Endodermal cell (in vitro differentiated cells): ENCODE results near the gene SLC29A4. TPM values are rescaled to one million over a fixed set of nuclear protein-coding genes. Genes with fewer than 3 reads are reported as not detected.
"Not testable (repeated sequence)": the region's sequence is repeated elsewhere in the genome, so short reads cannot be mapped to it uniquely, and the experiment has no call there.

Source experiments
- DNase-seq: peaks from one replicate; pipeline ENCODE4 v3.0.0-alpha.2; 2017
- H3K27ac ChIP-seq: 2 replicates; pipeline ENCODE4 v1.5.1; 2013; ENCODE audit warnings: mild to moderate bottlenecking, low read depth, low read length, moderate library complexity
- H3K27me3 ChIP-seq: 2 replicates; pipeline ENCODE4 v1.6.1; 2013; ENCODE audit warnings: mild to moderate bottlenecking, low read length, moderate library complexity; ENCODE audit not compliant: insufficient read depth, control insufficient read depth, poor library complexity, severe bottlenecking
- H3K36me3 ChIP-seq: 2 replicates; pipeline ENCODE4 v1.7.0; 2013; ENCODE audit warnings: mild to moderate bottlenecking, low read length, moderate library complexity; ENCODE audit not compliant: control insufficient read depth, insufficient read depth
- H3K4me1 ChIP-seq: one replicate; pipeline ENCODE4 v1.7.0; 2013; ENCODE audit warnings: low read length; ENCODE audit not compliant: control insufficient read depth, insufficient read depth
- H3K4me3 ChIP-seq: 2 replicates; pipeline ENCODE4 v1.5.1; 2013; ENCODE audit warnings: mild to moderate bottlenecking, low read length, moderate library complexity
- H3K9ac ChIP-seq: 2 replicates; pipeline ENCODE4 v1.6.1; 2013; ENCODE audit warnings: mild to moderate bottlenecking, low read length, moderate library complexity; ENCODE audit not compliant: poor library complexity, severe bottlenecking; ENCODE audit errors: extremely low read depth
- H3K9me3 ChIP-seq: 2 replicates; pipeline ENCODE4 v1.6.1; 2013; ENCODE audit warnings: mild to moderate bottlenecking, low read length, moderate library complexity; ENCODE audit not compliant: control insufficient read depth
- H3K27ac Mint-ChIP-seq: 2 replicates; pipeline ENCODE4 v1.8.0; 2020; ENCODE audit warnings: mixed read lengths
- H3K27me3 Mint-ChIP-seq: 2 replicates; pipeline ENCODE4 v1.8.0; 2021; ENCODE audit warnings: mild to moderate bottlenecking, mixed read lengths; ENCODE audit not compliant: insufficient read depth
- H3K36me3 Mint-ChIP-seq: 2 replicates; pipeline ENCODE4 v1.8.0; 2020; ENCODE audit warnings: low read depth, mixed read lengths
- H3K4me1 Mint-ChIP-seq: 2 replicates; pipeline ENCODE4 v1.8.0; 2020; ENCODE audit warnings: mixed read lengths
- H3K4me3 Mint-ChIP-seq: 2 replicates; pipeline ENCODE4 v1.8.0; 2020; ENCODE audit warnings: mild to moderate bottlenecking, moderate library complexity, mixed read lengths
- H3K9me3 Mint-ChIP-seq: 2 replicates; pipeline ENCODE4 v1.8.0; 2020; ENCODE audit warnings: mild to moderate bottlenecking, mixed read lengths
- CTCF ChIP-seq: fragments of 200-600 bp; sonication (generic); conservative IDR thresholded peaks from 2 replicates; pipeline ENCODE4 v1.5.0; 2021; ENCODE audit warnings: antibody characterized with exemption, mild to moderate bottlenecking
- WGBS, 2 experiments: methylation state at CpG; one replicate each; pipeline versions ENCODE4 v1.1.5 to v1.1.7; 2013; ENCODE audit warnings: missing lambda C conversion rate in 2 of 2, mixed read lengths in 1 of 2; ENCODE audit not compliant: insufficient coverage in 1 of 2, insufficient read length in 1 of 2; 5-methylcytosine and 5-hydroxymethylcytosine counted together
- total RNA-seq, 2 donors: library from RNA; stranded (reverse); fragmentation: NEBNext Ultra II Directional in 1 of 2; extraction: Animal tissue kit (Norgen Biotek cat#: 25700) in 1 of 2; gene quantifications; 2 replicates in 1 of 2; 3 replicates in 1 of 2; pipeline ENCODE4 v1.2.1, GENCODE V29; 2021

The SLC29A4 gene
- total RNA-seq, 2 donors from 2014 or later: 15.0 to 23.8 TPM

GRCh38 chr7:5303061-5303460, 20.3 kb downstream of the SLC29A4 start:
- H3K36me3 ChIP-seq: peaks cover 13% of the 10 kb centered on the region
- no peak overlapping the region for H3K27ac Mint-ChIP-seq
- no peaks in the 10 kb centered on the region for H3K9me3 ChIP-seq
- peaks cover 5% of the 10 kb centered on the region for H3K27me3 Mint-ChIP-seq
- H3K4me1 Mint-ChIP-seq: no peaks in the 10 kb centered on the region
- no peak overlapping the region for H3K4me3 Mint-ChIP-seq
- no peaks in the 10 kb centered on the region for H3K27me3 ChIP-seq
- no peak overlapping the region for H3K9ac ChIP-seq
- no peak for TF ChIP-seq CTCF
- WGBS, 2 experiments: 85 to 94% methylated on average over 10 to 18 of the region's 18 CpGs
- no peak overlapping the region for H3K4me3 ChIP-seq
- H3K27ac ChIP-seq: peak overlapping the region; percentile 38
- peaks cover 27% of the 10 kb centered on the region for H3K36me3 Mint-ChIP-seq
- H3K9me3 Mint-ChIP-seq: no peaks in the 10 kb centered on the region
- H3K4me1 ChIP-seq: no peaks in the 10 kb centered on the region
- DNase-seq: no peak

- Histone ChIP-seq H3K4me3 (no peak overlapping the region), H3K36me3 (peaks cover 17% of the 10 kb centered on the region), H3K27ac (no peak overlapping the region), H3K9ac (no peak overlapping the region), H3K4me1 (no peaks in the 10 kb centered on the region), H3K27me3 (no peaks in the 10 kb centered on the region), H3K9me3 (no peaks in the 10 kb centered on the region)
- no peak overlapping the region for H3K27ac Mint-ChIP-seq
- DNase-seq: no peak
- no peaks in the 10 kb centered on the region for H3K27me3 Mint-ChIP-seq
- no peak overlapping the region for H3K4me3 Mint-ChIP-seq
- TF ChIP-seq CTCF: no peak
- H3K9me3 Mint-ChIP-seq: no peaks in the 10 kb centered on the region
- no peaks in the 10 kb centered on the region for H3K4me1 Mint-ChIP-seq
- 94% methylated on average over 15 to 35 of the region's 35 CpGs for WGBS, 2 experiments
- peaks cover 29% of the 10 kb centered on the region for H3K36me3 Mint-ChIP-seq
Measured at GRCh38 chr7:5303591-5304505, 21.1 kb downstream of the SLC29A4 start.

GRCh38 chr7:5305050-5305449, 22.3 kb downstream of the SLC29A4 start:
- H3K4me1 Mint-ChIP-seq, H3K4me3 ChIP-seq, H3K4me1 ChIP-seq, H3K27ac Mint-ChIP-seq, H3K4me3 Mint-ChIP-seq, H3K27me3 ChIP-seq, H3K9ac ChIP-seq, H3K27ac ChIP-seq, DNase-seq, H3K9me3 ChIP-seq, H3K9me3 Mint-ChIP-seq, H3K27me3 Mint-ChIP-seq: not testable (repeated sequence)
- 83 to 93% methylated on average over 1 to 9 of the region's 9 CpGs for WGBS, 2 experiments
- peaks cover 29% of the 10 kb centered on the region for H3K36me3 Mint-ChIP-seq
- H3K36me3 ChIP-seq: peaks cover 17% of the 10 kb centered on the region

GRCh38 chr7:5307221-5308142, 24.7 kb downstream of the SLC29A4 start:
- H3K36me3 ChIP-seq: peaks cover 29% of the 10 kb centered on the region
- not testable (repeated sequence) for H3K27me3 ChIP-seq, H3K9ac ChIP-seq, H3K9me3 ChIP-seq, H3K27me3 Mint-ChIP-seq, H3K4me3 ChIP-seq, H3K4me1 Mint-ChIP-seq, H3K27ac Mint-ChIP-seq, H3K4me3 Mint-ChIP-seq, DNase-seq, H3K9me3 Mint-ChIP-seq, H3K27ac ChIP-seq, H3K4me1 ChIP-seq
- H3K36me3 Mint-ChIP-seq: peaks cover 41% of the 10 kb centered on the region
- 95% methylated on average over 21 to 39 of the region's 39 CpGs for WGBS, 2 experiments
